RPMI7951 (cell line): ENCODE data around the gene GPATCH3. TPM values are rescaled to one million over a fixed set of nuclear protein-coding genes. Genes with fewer than 3 reads are reported as not detected.
"Not testable (repeated sequence)": the region's sequence is repeated elsewhere in the genome, so short reads cannot be mapped to it uniquely, and the experiment has no call there.

Experiments used
- DNase-seq: peaks from one replicate; pipeline ENCODE4 v3.0.0-alpha.2; 2012; ENCODE audit warnings: low read depth
- total RNA-seq: library from RNA; depleted of rRNA; stranded (reverse); fragments of >200 nt; shearing (Covaris generic); gene quantifications from 2 replicates; pipeline ENCODE4 v1.2.3, GENCODE V29; 2014; rRNA removed

Gene GPATCH3, protein sequence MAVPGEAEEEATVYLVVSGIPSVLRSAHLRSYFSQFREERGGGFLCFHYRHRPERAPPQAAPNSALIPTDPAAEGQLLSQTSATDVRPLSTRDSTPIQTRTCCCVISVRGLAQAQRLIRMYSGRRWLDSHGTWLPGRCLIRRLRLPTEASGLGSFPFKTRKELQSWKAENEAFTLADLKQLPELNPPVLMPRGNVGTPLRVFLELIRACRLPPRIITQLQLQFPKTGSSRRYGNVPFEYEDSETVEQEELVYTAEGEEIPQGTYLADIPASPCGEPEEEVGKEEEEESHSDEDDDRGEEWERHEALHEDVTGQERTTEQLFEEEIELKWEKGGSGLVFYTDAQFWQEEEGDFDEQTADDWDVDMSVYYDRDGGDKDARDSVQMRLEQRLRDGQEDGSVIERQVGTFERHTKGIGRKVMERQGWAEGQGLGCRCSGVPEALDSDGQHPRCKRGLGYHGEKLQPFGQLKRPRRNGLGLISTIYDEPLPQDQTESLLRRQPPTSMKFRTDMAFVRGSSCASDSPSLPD
- total RNA-seq: 4.7 and 5.7 TPM in 2 replicates

DNA sequence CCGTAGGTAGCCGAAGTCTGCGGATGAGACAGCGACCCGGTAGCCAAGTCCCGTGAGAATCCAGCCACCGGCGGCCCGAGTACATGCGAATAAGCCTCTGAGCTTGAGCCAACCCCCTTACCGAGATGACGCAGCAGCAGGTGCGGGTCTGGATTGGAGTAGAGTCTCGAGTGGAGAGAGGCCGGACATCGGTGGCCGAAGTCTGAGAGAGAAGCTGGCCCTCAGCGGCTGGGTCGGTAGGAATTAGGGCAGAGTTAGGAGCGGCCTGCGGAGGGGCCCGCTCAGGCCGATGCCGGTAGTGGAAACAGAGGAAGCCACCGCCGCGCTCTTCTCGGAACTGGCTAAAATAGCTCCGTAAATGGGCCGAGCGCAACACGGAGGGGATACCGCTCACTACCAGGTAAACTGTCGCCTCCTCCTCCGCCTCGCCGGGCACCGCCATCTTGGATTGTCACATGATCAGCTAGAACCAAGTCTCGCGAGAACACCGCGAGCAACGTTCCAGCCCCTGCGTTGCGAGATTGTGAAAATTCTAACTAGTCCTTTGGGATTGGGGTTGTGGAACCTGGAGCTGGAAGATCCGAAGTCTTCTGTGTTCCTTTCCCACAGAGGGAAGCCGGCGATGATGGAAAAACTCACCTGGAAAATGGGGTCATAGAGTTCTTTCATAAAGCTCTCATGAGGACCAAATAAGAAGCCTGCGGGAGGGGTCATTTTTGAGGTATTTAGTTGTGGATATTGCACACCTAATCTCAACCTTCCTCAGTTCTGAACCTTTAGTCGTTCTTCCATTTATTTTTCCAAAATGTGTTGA, at the start of gene GPATCH3:
GPATCH3 (minus strand) TSS at position 467 of the 814 bp plus-strand sequence; CDS start at position 442, 25 bp downstream.
- DNase-seq: peak; percentile 92

- DNase-seq: no peak
These were observed 49.7 kb upstream of the GPATCH3 start for GRCh38 chr1:26949926-26950319.

GRCh38 chr1:26949266-26949925, 49.1 kb upstream of the GPATCH3 start:
- DNase-seq: no peak

DNA sequence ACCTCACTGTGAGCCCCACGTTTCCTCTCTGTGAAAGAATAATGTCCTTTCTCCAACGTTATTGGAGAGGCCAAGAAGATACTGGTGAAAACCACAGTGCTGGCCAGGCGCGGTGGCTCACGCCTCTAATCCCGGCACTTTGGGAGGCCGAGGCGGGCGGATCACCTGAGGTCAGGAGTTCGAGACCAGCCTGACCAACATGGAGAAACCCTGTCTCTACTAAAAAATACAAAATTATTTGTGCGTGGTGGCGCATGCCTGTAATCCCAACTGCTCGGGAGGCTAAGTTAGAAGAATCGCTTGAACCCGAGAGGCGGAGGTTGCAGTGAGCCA, 48.4 kb upstream of the GPATCH3 start:
- DNase-seq: not testable (repeated sequence)

DNA sequence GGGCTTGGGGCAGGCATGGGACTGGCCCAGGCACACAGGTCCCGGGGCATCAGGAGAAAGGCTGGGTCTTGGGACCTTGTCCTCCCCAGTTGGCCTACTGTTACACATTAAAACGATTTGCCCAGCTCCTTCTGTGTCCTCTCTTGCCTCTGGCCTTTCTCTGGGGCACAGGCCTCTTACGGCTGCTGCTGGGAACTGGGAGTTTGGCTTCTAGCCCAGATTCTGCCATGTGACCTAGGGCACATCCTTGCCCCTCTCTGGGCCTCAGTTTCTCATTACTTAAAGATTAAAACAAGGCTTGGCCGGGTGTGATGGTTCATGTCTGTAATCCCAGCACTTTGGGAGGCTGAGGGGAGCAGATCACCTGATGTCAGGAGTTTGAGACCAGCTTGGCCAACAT, 46.0 kb upstream of the GPATCH3 start:
- DNase-seq: no peak

DNA sequence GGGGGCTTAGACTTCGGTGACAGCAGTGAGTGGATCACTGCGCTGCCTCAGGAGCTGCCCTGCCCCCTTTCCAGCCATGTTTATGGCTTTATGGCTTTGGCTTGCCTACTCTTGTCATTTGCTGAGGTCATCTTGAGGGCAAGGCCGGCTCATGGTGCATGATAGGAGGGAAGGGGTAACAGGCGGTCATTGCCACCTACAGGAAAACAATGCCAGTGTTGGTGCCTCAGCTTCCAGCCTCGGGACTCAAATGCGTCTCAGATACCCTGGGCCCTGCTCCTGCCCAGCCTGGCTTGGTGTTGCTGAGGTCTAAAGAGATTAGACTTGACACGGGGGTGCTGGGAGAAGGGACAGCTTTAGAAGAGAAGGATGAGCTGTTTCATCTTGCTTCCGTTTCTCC, 45.5 kb upstream of the GPATCH3 start:
- DNase-seq: no peak

GRCh38 chr1:26945138-26945537, 44.9 kb upstream of the GPATCH3 start:
- no peak for DNase-seq

- DNase-seq: no peak
These were observed 42.4 kb upstream of the GPATCH3 start for GRCh38 chr1:26942656-26943055.

GRCh38 chr1:26941311-26941710, 41.0 kb upstream of the GPATCH3 start:
- no peak for DNase-seq

- DNase-seq: no peak
These were observed 38.4 kb upstream of the GPATCH3 start for GRCh38 chr1:26938659-26939025.

DNA sequence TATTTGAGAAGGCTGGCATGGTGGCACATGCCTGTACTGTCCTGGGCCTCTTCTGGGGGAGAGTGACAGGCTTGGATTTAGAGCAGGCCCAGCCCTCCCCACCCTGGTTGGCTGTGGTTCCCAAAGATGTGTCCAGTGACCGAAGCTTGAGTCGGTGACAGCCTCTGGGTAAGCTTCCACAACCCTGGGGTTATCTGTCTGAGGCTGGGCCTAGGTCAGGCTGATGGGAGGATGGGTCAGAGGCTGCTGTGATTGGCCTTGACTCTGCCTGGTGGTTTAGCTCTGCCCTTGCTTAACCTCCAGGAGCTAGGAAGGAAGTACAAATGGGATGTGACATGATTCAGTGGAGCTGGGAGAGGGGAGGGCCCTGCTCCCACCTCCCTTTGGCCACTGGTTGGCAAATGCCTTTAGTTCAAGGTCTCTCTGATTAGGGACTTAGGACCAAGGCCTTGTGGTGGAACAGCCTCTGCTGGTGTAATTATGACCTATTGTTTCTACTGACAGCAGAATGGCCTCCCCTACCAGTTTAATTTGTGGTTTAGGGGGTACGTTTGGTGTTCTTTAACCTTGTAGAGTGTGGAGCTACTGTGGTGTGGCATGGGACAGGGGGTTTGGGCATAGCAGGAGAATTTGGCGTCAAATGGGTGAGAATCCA, 37.9 kb upstream of the GPATCH3 start:
- DNase-seq: no peak

DNA sequence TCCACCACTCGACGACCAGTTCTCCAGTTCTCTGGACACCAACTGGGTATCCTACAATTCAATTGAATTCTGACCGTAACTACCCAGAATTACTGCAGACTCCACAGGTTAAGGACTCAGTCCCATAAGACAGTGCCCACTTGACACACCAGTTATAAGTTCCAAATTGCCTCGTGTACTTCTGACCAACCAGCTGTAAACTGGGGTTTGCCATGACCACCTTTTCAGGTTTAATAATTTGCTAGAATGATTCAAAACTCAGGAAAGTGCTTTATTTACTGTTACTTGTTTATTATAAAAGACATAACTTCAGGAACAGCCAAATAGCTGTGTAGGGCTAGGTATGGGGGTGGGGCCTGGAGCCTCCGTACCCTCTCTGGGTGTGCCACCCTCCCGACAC, 36.6 kb upstream of the GPATCH3 start:
- no peak for DNase-seq

DNA sequence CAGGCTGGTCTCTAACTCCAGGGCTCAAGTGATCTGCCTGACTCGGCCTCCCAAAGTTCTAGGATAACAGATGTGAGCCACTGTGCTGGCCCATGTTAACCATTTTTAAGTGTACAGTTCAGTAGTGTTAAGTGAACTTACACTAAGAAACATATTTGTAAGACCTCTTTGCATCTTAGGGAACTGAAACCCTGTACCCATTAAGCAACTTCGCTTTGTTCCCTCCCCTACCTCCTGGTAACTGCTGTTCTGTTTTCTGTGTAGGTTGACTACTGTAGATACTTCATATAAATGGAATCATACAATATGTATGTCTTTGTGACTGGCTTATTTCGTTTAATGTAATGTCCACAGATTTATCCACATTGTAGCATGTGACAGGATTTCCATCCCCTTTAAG, 32.3 kb upstream of the GPATCH3 start:
- no peak for DNase-seq

DNA sequence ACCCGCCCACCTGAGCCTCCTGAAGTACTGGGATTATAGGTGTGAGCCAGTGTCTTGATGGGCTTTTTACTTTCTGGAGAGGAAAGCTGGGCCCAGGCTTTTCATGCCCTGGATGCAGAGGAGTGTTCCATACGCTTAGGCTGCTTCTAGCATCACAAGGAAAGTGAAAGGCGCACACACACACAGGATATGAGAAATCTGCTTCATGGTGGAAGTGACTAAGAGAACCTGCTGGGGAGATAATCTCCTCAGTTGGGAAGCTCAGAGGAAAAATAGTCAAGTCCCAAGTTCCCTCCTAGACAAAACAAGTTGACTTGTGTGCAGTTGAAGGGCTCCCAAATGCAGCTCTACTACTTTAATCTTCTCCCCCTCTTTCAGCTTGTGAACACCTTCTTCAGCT, 23.4 kb upstream of the GPATCH3 start:
- peak; percentile 17 for DNase-seq

- no peak for DNase-seq
These were observed 22.6 kb upstream of the GPATCH3 start for GRCh38 chr1:26922901-26923300.

- no peak for DNase-seq
These were observed 22.1 kb upstream of the GPATCH3 start for GRCh38 chr1:26922431-26922729.

DNA sequence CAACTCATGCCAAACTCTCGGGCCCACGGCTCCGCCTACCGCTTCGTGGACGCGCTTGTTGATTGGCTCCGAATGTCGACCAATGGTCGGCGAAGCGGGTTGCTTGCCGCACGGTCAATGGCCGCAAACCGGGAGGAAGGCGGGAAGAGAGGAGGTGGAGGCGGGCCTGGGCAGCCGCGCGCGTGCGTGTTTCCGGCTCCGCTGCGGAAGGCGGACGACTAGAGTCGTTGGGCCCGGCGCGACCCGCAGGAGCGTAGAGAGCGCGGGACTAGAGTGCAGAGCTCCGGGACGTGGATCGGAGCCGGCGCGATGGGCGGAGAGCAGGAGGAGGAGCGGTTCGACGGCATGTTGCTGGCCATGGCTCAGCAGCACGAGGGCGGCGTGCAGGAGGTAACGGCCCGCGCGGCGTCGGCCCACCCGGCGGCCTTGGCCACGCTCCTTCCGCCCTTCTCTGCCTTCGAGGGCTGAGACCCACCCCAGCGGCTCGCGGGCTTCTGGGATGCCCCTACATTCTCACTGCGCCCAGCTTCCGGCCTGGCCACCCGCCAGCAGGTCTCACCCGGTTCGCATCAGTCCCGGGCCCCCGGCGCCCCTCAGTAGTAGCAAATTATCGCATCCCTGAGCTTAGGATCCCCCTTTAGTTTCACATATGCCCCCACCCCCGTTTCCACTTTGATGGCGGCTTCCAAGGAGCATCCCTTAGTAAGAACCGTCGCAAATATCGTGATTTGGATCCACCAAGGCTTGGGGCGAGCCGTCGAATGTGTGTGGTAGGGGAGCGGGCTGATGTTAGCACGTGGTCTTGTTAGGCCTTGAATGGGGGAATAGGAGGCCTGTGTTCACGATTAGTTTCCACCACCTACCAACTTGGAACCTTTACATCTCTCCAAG, 21.5 kb upstream of the GPATCH3 start, which contains the start of gene NUDC:
NUDC (plus strand) TSS at position 204 of the 891 bp plus-strand sequence; CDS start at position 310, 106 bp downstream.
- DNase-seq: peak; percentile 96

GRCh38 chr1:26921126-26921539, 20.9 kb upstream of the GPATCH3 start:
- DNase-seq: no peak

DNA sequence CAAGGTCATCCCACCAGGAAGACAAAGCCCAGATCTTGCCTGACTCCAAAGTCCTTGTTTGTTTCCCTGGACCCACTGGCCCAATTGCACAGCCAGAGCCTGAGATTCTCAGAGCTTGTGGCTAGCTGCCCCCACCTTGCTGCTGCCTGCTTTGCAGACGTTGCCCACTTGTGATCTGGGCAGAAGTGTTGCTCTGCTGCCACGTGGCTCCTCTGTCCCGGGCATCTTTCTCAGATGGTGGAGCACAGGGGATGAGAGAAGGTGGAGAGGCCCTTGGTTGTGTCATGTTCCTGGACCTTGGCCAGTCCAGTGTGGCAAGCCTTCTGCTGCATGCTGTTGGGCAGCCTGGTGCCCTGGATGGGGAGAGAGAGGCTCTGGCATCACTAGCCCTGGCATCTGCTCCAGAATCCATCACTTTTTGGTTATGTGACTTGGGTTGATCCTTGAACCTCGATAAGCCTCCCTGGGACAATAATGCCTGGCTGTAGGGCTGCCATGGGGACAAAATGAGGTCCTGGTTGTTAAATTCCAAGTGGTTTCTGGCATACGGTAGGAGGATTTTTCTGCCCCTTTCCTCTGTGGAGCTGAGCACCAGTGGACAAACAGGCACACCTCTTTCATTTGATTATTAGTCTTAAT, 15.1 kb upstream of the GPATCH3 start:
- peak; percentile 7 for DNase-seq
